ENCODE data around the gene PPM1L. TPM values are rescaled to one million over a fixed set of nuclear protein-coding genes. Genes with fewer than 3 reads are reported as not detected.

PPM1L gene
- total RNA-seq, 1 experiment from 2014 or later: 13.2 TPM

DNA sequence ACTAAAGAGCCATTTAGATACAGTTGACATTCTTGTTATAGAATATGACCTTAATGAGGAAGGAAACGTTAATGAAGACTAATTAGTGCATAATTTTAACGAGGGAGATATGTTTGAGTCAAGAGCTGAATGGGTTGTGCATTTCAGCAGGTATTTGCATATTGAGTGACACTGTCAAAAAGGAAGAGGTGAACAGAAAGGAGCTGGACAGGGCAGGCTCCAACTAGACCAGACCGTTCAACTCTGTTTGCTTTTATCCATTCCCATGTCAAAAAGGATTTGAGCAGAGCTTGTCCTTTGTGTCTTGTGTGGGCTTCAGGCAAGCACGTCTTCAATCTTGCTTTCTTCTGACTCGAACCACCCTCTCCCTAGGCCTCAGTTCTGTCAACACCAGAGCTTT is 308.4 kb downstream of the PPM1L start:
- TF ChIP-seq POLR2A (IDR thresholded peaks at IDR 0.05; ENCODE audit: borderline replicate concordance, extremely low read depth, insufficient read depth, insufficient read length) (no peak), CBX3 (IDR thresholded peaks at IDR 0.05; ENCODE audit: low read depth) (no peak), ELF1 (IDR thresholded peaks at IDR 0.05; ENCODE audit: borderline replicate concordance, low read depth) (no peak), CEBPB (IDR thresholded peaks at IDR 0.05; ENCODE audit: low read depth) (no peak), EZH2 (IDR thresholded peaks at IDR 0.05) (no peak), FOSL1 (IDR thresholded peaks at IDR 0.05; ENCODE audit: low read depth) (no peak), SP1 (IDR thresholded peaks at IDR 0.05; ENCODE audit: low read depth) (no peak), POLR2AphosphoS5 (IDR thresholded peaks at IDR 0.05; ENCODE audit: low read depth, low read length) (no peak), RAD21 (IDR thresholded peaks at IDR 0.05; ENCODE audit: low read depth) (no peak), EZH2phosphoT487 (IDR thresholded peaks at IDR 0.05; ENCODE audit: borderline replicate concordance) (no peak), JUND (IDR thresholded peaks at IDR 0.05) (no peak), SRF (IDR thresholded peaks at IDR 0.05; ENCODE audit: low read depth) (no peak), TCF7L2 (IDR thresholded peaks at IDR 0.05; ENCODE audit: borderline replicate concordance, extremely low read depth, insufficient read depth, insufficient read length) (no peak), SIN3A (IDR thresholded peaks at IDR 0.05; ENCODE audit: low read depth) (no peak), YY1 (IDR thresholded peaks at IDR 0.05; ENCODE audit: extremely low read depth, insufficient replicate concordance, low read depth, low read length) (no peak), EGR1 (IDR thresholded peaks at IDR 0.05; ENCODE audit: low read depth) (no peak)
- TF ChIP-seq, protein P1, sequence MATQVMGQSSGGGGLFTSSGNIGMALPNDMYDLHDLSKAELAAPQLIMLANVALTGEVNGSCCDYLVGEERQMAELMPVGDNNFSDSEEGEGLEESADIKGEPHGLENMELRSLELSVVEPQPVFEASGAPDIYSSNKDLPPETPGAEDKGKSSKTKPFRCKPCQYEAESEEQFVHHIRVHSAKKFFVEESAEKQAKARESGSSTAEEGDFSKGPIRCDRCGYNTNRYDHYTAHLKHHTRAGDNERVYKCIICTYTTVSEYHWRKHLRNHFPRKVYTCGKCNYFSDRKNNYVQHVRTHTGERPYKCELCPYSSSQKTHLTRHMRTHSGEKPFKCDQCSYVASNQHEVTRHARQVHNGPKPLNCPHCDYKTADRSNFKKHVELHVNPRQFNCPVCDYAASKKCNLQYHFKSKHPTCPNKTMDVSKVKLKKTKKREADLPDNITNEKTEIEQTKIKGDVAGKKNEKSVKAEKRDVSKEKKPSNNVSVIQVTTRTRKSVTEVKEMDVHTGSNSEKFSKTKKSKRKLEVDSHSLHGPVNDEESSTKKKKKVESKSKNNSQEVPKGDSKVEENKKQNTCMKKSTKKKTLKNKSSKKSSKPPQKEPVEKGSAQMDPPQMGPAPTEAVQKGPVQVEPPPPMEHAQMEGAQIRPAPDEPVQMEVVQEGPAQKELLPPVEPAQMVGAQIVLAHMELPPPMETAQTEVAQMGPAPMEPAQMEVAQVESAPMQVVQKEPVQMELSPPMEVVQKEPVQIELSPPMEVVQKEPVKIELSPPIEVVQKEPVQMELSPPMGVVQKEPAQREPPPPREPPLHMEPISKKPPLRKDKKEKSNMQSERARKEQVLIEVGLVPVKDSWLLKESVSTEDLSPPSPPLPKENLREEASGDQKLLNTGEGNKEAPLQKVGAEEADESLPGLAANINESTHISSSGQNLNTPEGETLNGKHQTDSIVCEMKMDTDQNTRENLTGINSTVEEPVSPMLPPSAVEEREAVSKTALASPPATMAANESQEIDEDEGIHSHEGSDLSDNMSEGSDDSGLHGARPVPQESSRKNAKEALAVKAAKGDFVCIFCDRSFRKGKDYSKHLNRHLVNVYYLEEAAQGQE (IDR thresholded peaks at IDR 0.05; ENCODE audit: low read depth): no peak
- TF ChIP-seq, protein P2, sequence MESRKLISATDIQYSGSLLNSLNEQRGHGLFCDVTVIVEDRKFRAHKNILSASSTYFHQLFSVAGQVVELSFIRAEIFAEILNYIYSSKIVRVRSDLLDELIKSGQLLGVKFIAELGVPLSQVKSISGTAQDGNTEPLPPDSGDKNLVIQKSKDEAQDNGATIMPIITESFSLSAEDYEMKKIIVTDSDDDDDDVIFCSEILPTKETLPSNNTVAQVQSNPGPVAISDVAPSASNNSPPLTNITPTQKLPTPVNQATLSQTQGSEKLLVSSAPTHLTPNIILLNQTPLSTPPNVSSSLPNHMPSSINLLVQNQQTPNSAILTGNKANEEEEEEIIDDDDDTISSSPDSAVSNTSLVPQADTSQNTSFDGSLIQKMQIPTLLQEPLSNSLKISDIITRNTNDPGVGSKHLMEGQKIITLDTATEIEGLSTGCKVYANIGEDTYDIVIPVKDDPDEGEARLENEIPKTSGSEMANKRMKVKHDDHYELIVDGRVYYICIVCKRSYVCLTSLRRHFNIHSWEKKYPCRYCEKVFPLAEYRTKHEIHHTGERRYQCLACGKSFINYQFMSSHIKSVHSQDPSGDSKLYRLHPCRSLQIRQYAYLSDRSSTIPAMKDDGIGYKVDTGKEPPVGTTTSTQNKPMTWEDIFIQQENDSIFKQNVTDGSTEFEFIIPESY (IDR thresholded peaks at IDR 0.05; ENCODE audit: extremely low read depth, insufficient replicate concordance, low read length): no peak
- TF ChIP-seq, protein P3, sequence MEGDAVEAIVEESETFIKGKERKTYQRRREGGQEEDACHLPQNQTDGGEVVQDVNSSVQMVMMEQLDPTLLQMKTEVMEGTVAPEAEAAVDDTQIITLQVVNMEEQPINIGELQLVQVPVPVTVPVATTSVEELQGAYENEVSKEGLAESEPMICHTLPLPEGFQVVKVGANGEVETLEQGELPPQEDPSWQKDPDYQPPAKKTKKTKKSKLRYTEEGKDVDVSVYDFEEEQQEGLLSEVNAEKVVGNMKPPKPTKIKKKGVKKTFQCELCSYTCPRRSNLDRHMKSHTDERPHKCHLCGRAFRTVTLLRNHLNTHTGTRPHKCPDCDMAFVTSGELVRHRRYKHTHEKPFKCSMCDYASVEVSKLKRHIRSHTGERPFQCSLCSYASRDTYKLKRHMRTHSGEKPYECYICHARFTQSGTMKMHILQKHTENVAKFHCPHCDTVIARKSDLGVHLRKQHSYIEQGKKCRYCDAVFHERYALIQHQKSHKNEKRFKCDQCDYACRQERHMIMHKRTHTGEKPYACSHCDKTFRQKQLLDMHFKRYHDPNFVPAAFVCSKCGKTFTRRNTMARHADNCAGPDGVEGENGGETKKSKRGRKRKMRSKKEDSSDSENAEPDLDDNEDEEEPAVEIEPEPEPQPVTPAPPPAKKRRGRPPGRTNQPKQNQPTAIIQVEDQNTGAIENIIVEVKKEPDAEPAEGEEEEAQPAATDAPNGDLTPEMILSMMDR (IDR thresholded peaks at IDR 0.05 in 2 of 3, conservative IDR thresholded peaks at IDR 0.05 in 1 of 3; ENCODE audit: borderline replicate concordance in 1 of 3, insufficient read depth in 1 of 3, low read depth in 2 of 3, low read length in 2 of 3): no peak
- TF ChIP-seq, protein P4, sequence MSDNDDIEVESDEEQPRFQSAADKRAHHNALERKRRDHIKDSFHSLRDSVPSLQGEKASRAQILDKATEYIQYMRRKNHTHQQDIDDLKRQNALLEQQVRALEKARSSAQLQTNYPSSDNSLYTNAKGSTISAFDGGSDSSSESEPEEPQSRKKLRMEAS (IDR thresholded peaks at IDR 0.05): no peak
- POLR2A ChIA-PET: interaction anchor here (0.6 kb wide), 1 partner anchor 13 kb away, joined by 3 read pairs; no protein-coding TSS in a partner anchor
- Histone ChIP-seq H3K4me2 (ENCODE audit: low read length) (no peak overlapping the region), H3K9me2 (ENCODE audit: insufficient read depth) (no peaks in the 10 kb centered on the region), H3K27ac (ENCODE audit: low read depth, low read length) (no peak overlapping the region), H3K9me3 (ENCODE audit: control insufficient read depth in 1 of 2, insufficient read depth in 1 of 2, low read depth in 1 of 2, low read length in 2 of 2) (no peaks in the 10 kb centered on the region), H4K20me1 (ENCODE audit: insufficient read depth) (no peaks in the 10 kb centered on the region), H3K9ac (ENCODE audit: low read length) (no peak overlapping the region), H3K79me2 (ENCODE audit: insufficient read depth, low read length) (no peaks in the 10 kb centered on the region), H3K36me3 (ENCODE audit: control insufficient read depth in 1 of 2, insufficient read depth in 2 of 2, low read length in 2 of 2) (no peaks in the 10 kb centered on the region), H3K4me3 (replicated peaks in 1 of 2; ENCODE audit: low read depth in 1 of 2, low read length in 2 of 2) (no peak overlapping the region), H3K4me1 (ENCODE audit: control insufficient read depth in 1 of 2, insufficient read depth in 2 of 2, low read length in 2 of 2) (no peaks in the 10 kb centered on the region), H2AFZ (ENCODE audit: low read depth, low read length, poor library complexity, severe bottlenecking) (no peak overlapping the region), H3K27me3 (ENCODE audit: insufficient read depth, low read length) (no peaks in the 10 kb centered on the region)
- intact Hi-C loops (cut with micrococcal nuclease): no loop called here
- no TSS peak for BruUV-seq (replicated peaks)
- ATAC-seq (no peak), DNase-seq (ENCODE audit: low read depth, low spot score) (no peak)
- CTCF ChIA-PET: no interaction called here
- RAD21 ChIA-PET (ENCODE audit: low non-redundant PET in 1 of 2, low total read pairs in 2 of 2, uncharacterized antibody in 2 of 2, unreplicated experiment in 2 of 2): no interaction called here

Data from HCT116 (cell line).